ENCODE measurements around the gene EPB41L4B.

EPB41L4B gene

GRCh38 chr9:109192732-109193361, 128.0 kb downstream of the EPB41L4B start:
- DNase-seq: no peak

GRCh38 chr9:109191746-109192145, 129.1 kb downstream of the EPB41L4B start:
- DNase-seq: no peak

- no peak for DNase-seq
Measured at GRCh38 chr9:109190151-109190550, 130.7 kb downstream of the EPB41L4B start.

- DNase-seq: no peak
Measured at GRCh38 chr9:109186857-109187520, 133.9 kb downstream of the EPB41L4B start.

GRCh38 chr9:109182940-109183798, 137.7 kb downstream of the EPB41L4B start:
- DNase-seq: peak; percentile 0

- no peak for DNase-seq
Measured at GRCh38 chr9:109182550-109182939, 138.3 kb downstream of the EPB41L4B start.

- no peak for DNase-seq
Measured at GRCh38 chr9:109181284-109181683, 139.6 kb downstream of the EPB41L4B start.

- DNase-seq: no peak
Measured at GRCh38 chr9:109179801-109180523, 140.9 kb downstream of the EPB41L4B start.

GRCh38 chr9:109176963-109177362, 143.9 kb downstream of the EPB41L4B start:
- no peak for DNase-seq

GRCh38 chr9:109176386-109176785, 144.5 kb downstream of the EPB41L4B start:
- no peak for DNase-seq

- DNase-seq: no peak
Measured at GRCh38 chr9:109172935-109173334, 147.9 kb downstream of the EPB41L4B start.

GRCh38 chr9:109171926-109172325, 148.9 kb downstream of the EPB41L4B start:
- no peak for DNase-seq

- no peak for DNase-seq
Measured at GRCh38 chr9:109168170-109168569, 152.7 kb downstream of the EPB41L4B start.

GRCh38 chr9:109167716-109168115, 153.1 kb downstream of the EPB41L4B start:
- no peak for DNase-seq

GRCh38 chr9:109166771-109167601, 153.9 kb downstream of the EPB41L4B start, which contains the start of gene FRRS1L:
Gene FRRS1L, minus strand, starts transcription at chr9:109167249. Its CDS starts 111 bp downstream, at chr9:109167138.
- DNase-seq: no peak

- DNase-seq: no peak
Measured at GRCh38 chr9:109166171-109166770, 154.6 kb downstream of the EPB41L4B start.

- DNase-seq: no peak
Measured at GRCh38 chr9:109164042-109164441, 156.8 kb downstream of the EPB41L4B start.

- no peak for DNase-seq
Measured at GRCh38 chr9:109163194-109163593, 157.7 kb downstream of the EPB41L4B start.

- DNase-seq: no peak
Measured at GRCh38 chr9:109162677-109163076, 158.2 kb downstream of the EPB41L4B start.

- DNase-seq: no peak
Measured at GRCh38 chr9:109161471-109161870, 159.4 kb downstream of the EPB41L4B start.

- DNase-seq: no peak
Measured at GRCh38 chr9:109159583-109159982, 161.3 kb downstream of the EPB41L4B start.

- no peak for DNase-seq
Measured at GRCh38 chr9:109158651-109159050, 162.2 kb downstream of the EPB41L4B start.
